IMR-90 (cell line): ENCODE results near the gene THNSL1. TPM values are rescaled to one million over a fixed set of nuclear protein-coding genes. Genes with fewer than 3 reads are reported as not detected.

Source experiments
- ATAC-seq: fragments of 200-7000 bp; cut with Tn5 transposase; 2 replicates; pipeline ENCODE4 v1.9.1; 2020; ENCODE audit warnings: low read depth, mild to moderate bottlenecking, moderate library complexity
- BruUV-seq: library from RNA; stranded (reverse); fragments of 400-500 nt; replicated peaks from 2 replicates; lab custom pipeline; 2021; lab: Mats Ljungman, UMichigan
- CTCF ChIA-PET: fragments of 300-600 bp; formaldehyde crosslinking; extraction: SDS; loops from one replicate; lab custom pipeline; 2021; ENCODE audit warnings: antibody characterized with exemption; lab: Yijun Ruan, JAX
- POLR2A ChIA-PET: fragments of 300-600 bp; sonication (Branson Sonifier 250); formaldehyde crosslinking; loops from one replicate; lab custom pipeline; 2022; ENCODE audit warnings: antibody characterized with exemption; ENCODE audit not compliant: unreplicated experiment; lab: Charles Lee
- DNase-seq: peaks from one replicate; pipeline ENCODE4 v3.0.0; 2013
- H2AFZ ChIP-seq: replicated peaks from 2 replicates; pipeline ENCODE3; 2013; ENCODE audit warnings: low read length, mild to moderate bottlenecking; ENCODE audit not compliant: poor library complexity
- H2AK5ac ChIP-seq: 2 replicates; pipeline ENCODE4 v1.6.1; 2013; ENCODE audit warnings: low read depth, low read length, inconsistent platforms
- H2AK9ac ChIP-seq: replicated peaks from 2 replicates; pipeline ENCODE3; 2013; ENCODE audit warnings: mild to moderate bottlenecking, low read depth, low read length, moderate library complexity; ENCODE audit not compliant: poor library complexity
- H2BK120ac ChIP-seq: 2 replicates; pipeline ENCODE4 v1.6.1; 2013; ENCODE audit warnings: low read depth, low read length, inconsistent platforms
- H2BK15ac ChIP-seq: 3 replicates; pipeline ENCODE4 v1.6.1; 2013; ENCODE audit warnings: low read depth, low read length, inconsistent platforms
- H2BK20ac ChIP-seq: 2 replicates; pipeline ENCODE4 v1.6.1; 2013; ENCODE audit warnings: low read depth, mild to moderate bottlenecking, inconsistent platforms, low read length, moderate library complexity
- H2BK5ac ChIP-seq: 2 replicates; pipeline ENCODE4 v1.6.1; 2013; ENCODE audit warnings: mild to moderate bottlenecking, low read depth, low read length, inconsistent platforms; ENCODE audit not compliant: poor library complexity, severe bottlenecking
- H3K14ac ChIP-seq: replicated peaks from 2 replicates; pipeline ENCODE4 v1.6.1; 2013; ENCODE audit warnings: low read depth, low read length, inconsistent platforms
- H3K18ac ChIP-seq: 2 replicates; pipeline ENCODE4 v1.6.1; 2013; ENCODE audit warnings: low read depth, low read length, control low read depth
- H3K23ac ChIP-seq: 2 replicates; pipeline ENCODE4 v1.6.1; 2013; ENCODE audit warnings: low read depth, low read length, inconsistent platforms
- H3K27ac ChIP-seq: 2 replicates; pipeline ENCODE4 v1.5.1; 2013; ENCODE audit warnings: mild to moderate bottlenecking, control low read depth, low read length; ENCODE audit not compliant: insufficient read depth
- H3K27me3 ChIP-seq: 2 replicates; pipeline ENCODE4 v1.6.1; 2013; ENCODE audit warnings: low read length; ENCODE audit not compliant: control insufficient read depth, insufficient read depth
- H3K36me3 ChIP-seq: 2 replicates; pipeline ENCODE4 v1.6.1; 2013; ENCODE audit warnings: low read length, mixed read lengths; ENCODE audit not compliant: control insufficient read depth, insufficient read depth
- H3K4ac ChIP-seq: 2 replicates; pipeline ENCODE4 v1.6.1; 2013; ENCODE audit warnings: low read depth, low read length, inconsistent platforms
- H3K4me1 ChIP-seq: 2 replicates; pipeline ENCODE4 v1.6.1; 2013; ENCODE audit warnings: low read length, mixed read lengths; ENCODE audit not compliant: control insufficient read depth, insufficient read depth
- H3K4me2 ChIP-seq: 2 replicates; pipeline ENCODE4 v1.6.1; 2013; ENCODE audit warnings: low read depth, mild to moderate bottlenecking, control low read depth, low read length, moderate library complexity
- H3K4me3 ChIP-seq: 2 replicates; pipeline ENCODE4 v1.5.1; 2013; ENCODE audit warnings: low read depth, mild to moderate bottlenecking, control low read depth, low read length, moderate library complexity; ENCODE audit not compliant: insufficient read depth
- H3K56ac ChIP-seq: 2 replicates; pipeline ENCODE4 v1.6.1; 2013; ENCODE audit warnings: low read length, inconsistent platforms; ENCODE audit not compliant: insufficient read depth; ENCODE audit errors: extremely low read depth
- H3K79me1 ChIP-seq, 2 experiments: 2 replicates each; pipeline ENCODE4 v1.6.1; 2013; ENCODE audit warnings: low read length in 2 of 2, inconsistent platforms in 1 of 2, low read depth in 1 of 2
- H3K9ac ChIP-seq: 2 replicates; pipeline ENCODE4 v1.6.1; 2013; ENCODE audit warnings: low read depth, low read length, control low read depth
- H3K9me1 ChIP-seq: 2 replicates; pipeline ENCODE4 v1.6.1; 2013; ENCODE audit warnings: low read length, inconsistent platforms; ENCODE audit not compliant: insufficient read depth
- H3K9me3 ChIP-seq: 2 replicates; pipeline ENCODE4 v1.6.1; 2013; ENCODE audit warnings: low read length; ENCODE audit not compliant: control insufficient read depth, insufficient read depth
- H4K20me1 ChIP-seq: 2 replicates; pipeline ENCODE4 v1.6.1; 2013; ENCODE audit warnings: low read length, inconsistent platforms; ENCODE audit not compliant: insufficient read depth
- H4K5ac ChIP-seq: 2 replicates; pipeline ENCODE4 v1.6.1; 2013; ENCODE audit warnings: mild to moderate bottlenecking, low read depth, low read length, control low read depth
- H4K8ac ChIP-seq, 2 experiments: 2 replicates each; pipeline ENCODE4 v1.6.1; 2013; ENCODE audit warnings: low read depth in 2 of 2, low read length in 2 of 2, control low read depth in 1 of 2, inconsistent platforms in 1 of 2
- H4K91ac ChIP-seq: 2 replicates; pipeline ENCODE4 v1.6.1; 2013; ENCODE audit warnings: low read depth, low read length, inconsistent platforms; ENCODE audit not compliant: insufficient read depth
- BHLHE40 ChIP-seq: fragments of 150-350 bp; IDR thresholded peaks from 2 replicates; pipeline ENCODE4 v1.6.1; 2016; ENCODE audit warnings: mild to moderate bottlenecking, low read depth, low read length
- CEBPB ChIP-seq: IDR thresholded peaks from 2 replicates; pipeline ENCODE4 v1.6.1; 2012; ENCODE audit warnings: low read depth, low read length, improper control_type of control experiment
- CHD1 ChIP-seq: IDR thresholded peaks from 2 replicates; pipeline ENCODE4 v1.6.1; 2012; ENCODE audit warnings: low read depth, low read length, improper control_type of control experiment
- CTCF ChIP-seq: conservative IDR thresholded peaks from 2 replicates; pipeline ENCODE4 v1.5.1; 2012; ENCODE audit warnings: mild to moderate bottlenecking, low read depth, low read length, improper control_type of control experiment
- ELK1 ChIP-seq: fragments of 150-350 bp; IDR thresholded peaks from 2 replicates; pipeline ENCODE4 v1.6.1; 2016; ENCODE audit warnings: low read depth, mild to moderate bottlenecking, low read length, moderate library complexity, borderline replicate concordance
- FOS ChIP-seq: fragments of 150-350 bp; IDR thresholded peaks from 2 replicates; pipeline ENCODE4 v1.6.1; 2016; ENCODE audit warnings: low read depth, low read length
- MAFK ChIP-seq: IDR thresholded peaks from 2 replicates; pipeline ENCODE4 v1.6.1; 2012; ENCODE audit warnings: low read depth, low read length, improper control_type of control experiment
- MAZ ChIP-seq: IDR thresholded peaks from 2 replicates; pipeline ENCODE4 v1.6.1; 2012; ENCODE audit warnings: low read depth, mild to moderate bottlenecking, low read length, improper control_type of control experiment, moderate library complexity, borderline replicate concordance
- MXI1 ChIP-seq: IDR thresholded peaks from 2 replicates; pipeline ENCODE4 v1.6.1; 2012; ENCODE audit warnings: low read depth, mild to moderate bottlenecking, low read length, moderate library complexity, borderline replicate concordance
- NFE2L2 ChIP-seq: fragments of 150-350 bp; IDR thresholded peaks from 2 replicates; pipeline ENCODE4 v1.6.1; 2016; ENCODE audit warnings: low read depth, mild to moderate bottlenecking, low read length
- POLR2A ChIP-seq: IDR thresholded peaks from 2 replicates; pipeline ENCODE4 v1.6.1; 2012; ENCODE audit warnings: mild to moderate bottlenecking, low read depth, low read length
- RAD21 ChIP-seq: IDR thresholded peaks from 2 replicates; pipeline ENCODE4 v1.6.1; 2012; ENCODE audit warnings: low read length, improper control_type of control experiment
- RFX5 ChIP-seq: IDR thresholded peaks from 2 replicates; pipeline ENCODE4 v1.8.0; 2012; ENCODE audit warnings: low read depth, mild to moderate bottlenecking, low read length, moderate library complexity
- SMC3 ChIP-seq: fragments of 150-350 bp; IDR thresholded peaks from 2 replicates; pipeline ENCODE4 v1.6.1; 2016; ENCODE audit warnings: low read depth, mild to moderate bottlenecking, antibody characterized with exemption, low read length, moderate library complexity
- USF2 ChIP-seq: fragments of 150-350 bp; IDR thresholded peaks from 2 replicates; pipeline ENCODE4 v1.6.1; 2017; ENCODE audit warnings: mild to moderate bottlenecking, antibody characterized with exemption, low read length, low read depth
- WGBS, 2 experiments: methylation state at CpG; one replicate each; pipeline versions ENCODE4 v1.1.5 to v1.1.7; 2013; ENCODE audit warnings: missing lambda C conversion rate in 2 of 2; ENCODE audit not compliant: insufficient read length in 1 of 2; ENCODE audit errors: extremely low coverage in 2 of 2; 5-methylcytosine and 5-hydroxymethylcytosine counted together
- dilution Hi-C: fragments of 300-500 bp; cut with HindIII; formaldehyde crosslinking; loops from one replicate; pipeline ENCODE4 v1.14.3; 2018; ENCODE audit warnings: low sequenced_read_pairs; ENCODE audit not compliant: unreplicated experiment
- in situ Hi-C: fragments of 300-500 bp; cut with MboI; formaldehyde crosslinking; loops from 3 replicates; pipeline ENCODE4 v1.14.3; 2019; ENCODE audit warnings: low sequenced_read_pairs, inconsistent platforms, mixed read lengths
- intact Hi-C: fragments of 100-400 bp; cut with micrococcal nuclease; formaldehyde crosslinking; loops from 2 replicates; pipeline ENCODE4 v1.10.0; 2022
- polyA plus RNA-seq, 3 experiments: library from polyadenylated mRNA; depleted of rRNA; stranded (reverse); fragments of >200 nt; gene quantifications; 2 replicates each; pipeline ENCODE4 v1.2.3, GENCODE V29; 2012; ENCODE audit warnings: low replicate concordance in 1 of 3
- total RNA-seq: library from RNA; depleted of rRNA; stranded (reverse); fragments of >200 nt; gene quantifications from 2 replicates; pipeline ENCODE4 v1.2.3, GENCODE V29; 2012

The THNSL1 gene
- total and polyA plus RNA-seq, 2 of the 4 experiments (the other 2 are of a cell fraction) = 1.3 to 2.0 TPM

GRCh38 chr10:25015828-25016375, 510 bp upstream of the THNSL1 start, which contains the start of gene ENKUR:
ENKUR (minus strand) TSS chr10:25016158; CDS start chr10:25015936, 222 bp downstream.
- Histone ChIP-seq H3K18ac (peak within 1 kb of the TSS; percentile 89), H3K4me1 (peaks cover 1% of the 10 kb centered on the region; the same call in 1 of the 2 replicates), H4K20me1 (no peaks in the 10 kb centered on the region), H3K4me2 (peak within 1 kb of the TSS; percentile 90), H3K4ac (peak within 1 kb of the TSS; percentile 93), H2BK5ac (peak within 1 kb of the TSS; percentile 79), H3K79me1 (peaks cover 0 to 4% of the 10 kb centered on the region in 2 experiments; a peak in 1 of 4 replicates), H3K14ac (peak within 1 kb of the TSS; percentile 88), H4K5ac (peak within 1 kb of the TSS; percentile 97), H4K91ac (peak within 1 kb of the TSS; percentile 67), H3K9ac (peak within 1 kb of the TSS; percentile 74), H2AK5ac (no peak within 1 kb of the TSS), H2BK20ac (no peak within 1 kb of the TSS; the same call in 1 of the 2 replicates), H3K36me3 (no peaks in the 10 kb centered on the region), H2BK15ac (peak within 1 kb of the TSS; percentile 46; the same call in 2 of the 3 replicates), H2BK120ac (peak within 1 kb of the TSS; percentile 54; the same call in 1 of the 2 replicates), H3K9me3 (no peaks in the 10 kb centered on the region), H2AK9ac (peak within 1 kb of the TSS; percentile 94), H2AFZ (peak within 1 kb of the TSS; percentile 94), H4K8ac (peak within 1 kb of the TSS; percentile 64 to 86), H3K56ac (peak within 1 kb of the TSS; percentile 69), H3K4me3 (peak within 1 kb of the TSS; percentile 79), H3K27ac (peak within 1 kb of the TSS; percentile 77), H3K9me1 (no peaks in the 10 kb centered on the region), H3K27me3 (no peaks in the 10 kb centered on the region), H3K23ac (peak within 1 kb of the TSS; percentile 73)
- in situ Hi-C loops (no loop called here), dilution Hi-C loops (no loop called here), intact Hi-C loops (loop anchor here (1.0 to 2.0 kb wide), 2 partner anchors 57 to 292 kb away; no protein-coding TSS in a partner anchor)
- ATAC-seq = peak; percentile 52
- POLR2A ChIA-PET = no interaction called here
- 0% methylated on average over 2 of the region's 16 CpGs; no CpG with 5 or more reads in 1 of the 2 experiments for WGBS, 2 experiments
- CTCF ChIA-PET = no interaction called here
- BruUV-seq = no TSS peak
- peak; percentile 90 for DNase-seq
- TF ChIP-seq CHD1 (no peak), POLR2A (no peak), BHLHE40 (no peak), MAFK (no peak), CEBPB (no peak), MAZ (no peak), SMC3 (no peak), MXI1 (no peak; the same call in 1 of the 2 replicates), NFE2L2 (no peak), ELK1 (no peak), RFX5 (no peak), USF2 (no peak), RAD21 (no peak), CTCF (no peak), FOS (no peak)
